ENCODE measurements around the gene HOXB6.

The HOXB6 gene

GRCh38 chr17:48587276-48588073, 17.3 kb downstream of the HOXB6 start:
- H3K4me3 ChIP-seq (ENCODE audit: low read depth, low read length) = no peak overlapping the region
- no peak for TF ChIP-seq CTCF (IDR thresholded peaks at IDR 0.05; ENCODE audit: low read depth, low read length, missing control alignments)
- DNase-seq (ENCODE audit: low read depth) = no peak
- in situ Hi-C loops (cut with HindIII; ENCODE audit: low sequenced_read_pairs) = no loop called here

DNA sequence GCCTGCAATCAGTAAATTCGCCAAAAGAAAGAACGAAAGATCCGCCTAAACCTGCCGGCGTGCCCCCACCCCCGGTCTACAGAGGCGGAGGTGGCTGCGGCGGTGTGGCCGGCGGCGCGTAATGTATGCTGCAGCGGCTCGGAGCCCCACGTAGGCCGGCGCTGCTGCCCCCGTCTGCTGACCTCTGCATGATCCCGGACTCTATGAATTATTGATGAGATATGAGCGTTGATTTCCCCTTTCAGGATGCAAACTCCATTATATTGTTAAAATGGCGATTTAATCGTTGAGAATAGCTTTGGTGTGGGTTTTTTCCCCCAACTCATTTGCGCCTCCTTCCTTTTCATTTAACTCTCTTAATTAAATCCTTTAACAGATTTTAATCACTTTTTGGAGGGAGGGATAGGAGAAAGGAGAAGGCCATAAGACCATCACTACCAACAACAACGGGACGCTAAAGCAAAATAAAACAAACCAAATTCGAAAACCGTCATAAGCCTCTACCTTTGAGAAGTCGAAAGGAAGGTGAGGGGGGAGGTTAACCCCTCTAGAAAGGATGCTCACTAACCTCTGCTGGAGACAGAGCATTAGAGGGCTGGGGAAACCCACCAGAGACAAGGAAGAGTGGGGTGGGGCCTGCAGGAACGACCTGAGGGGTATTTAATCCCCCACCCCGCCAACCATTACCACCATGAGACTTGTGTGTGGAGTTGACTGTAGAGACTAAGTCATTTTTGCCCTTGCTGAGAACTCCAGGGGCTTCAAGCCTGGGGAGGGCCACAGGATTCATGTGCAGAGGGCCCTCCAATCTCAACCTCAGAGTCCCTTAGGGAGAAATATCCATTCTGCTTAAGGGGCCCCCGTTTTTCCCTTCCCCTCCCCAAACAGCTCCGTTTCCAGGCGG, 18.2 kb downstream of the HOXB6 start:
- TF ChIP-seq CTCF (IDR thresholded peaks at IDR 0.05; ENCODE audit: low read depth, low read length, missing control alignments) = no peak
- in situ Hi-C loops (cut with HindIII; ENCODE audit: low sequenced_read_pairs) = no loop called here
- H3K4me3 ChIP-seq (ENCODE audit: low read depth, low read length) = peak overlapping the region; percentile 50
- no peak for DNase-seq (ENCODE audit: low read depth)

GRCh38 chr17:48584223-48584741, 20.5 kb downstream of the HOXB6 start:
- no peak for DNase-seq (ENCODE audit: low read depth)
- H3K4me3 ChIP-seq (ENCODE audit: low read depth, low read length) = peak overlapping the region; percentile 50

GRCh38 chr17:48583708-48584222, 21.0 kb downstream of the HOXB6 start:
- in situ Hi-C loops (cut with HindIII; ENCODE audit: low sequenced_read_pairs) = no loop called here
- no peak for DNase-seq (ENCODE audit: low read depth)
- no peak for TF ChIP-seq CTCF (IDR thresholded peaks at IDR 0.05; ENCODE audit: low read depth, low read length, missing control alignments)
- H3K4me3 ChIP-seq (ENCODE audit: low read depth, low read length) = no peak overlapping the region

More at GRCh38 chr17:48584223-48584741, 20.5 kb downstream of the HOXB6 start:
- no peak for TF ChIP-seq CTCF (IDR thresholded peaks at IDR 0.05; ENCODE audit: low read depth, low read length, missing control alignments)
- in situ Hi-C loops (cut with HindIII; ENCODE audit: low sequenced_read_pairs) = no loop called here

GRCh38 chr17:48582750-48583069, 22.1 kb downstream of the HOXB6 start:
- H3K4me3 ChIP-seq (ENCODE audit: low read depth, low read length) = peak overlapping the region; percentile 82
- no peak for TF ChIP-seq CTCF (IDR thresholded peaks at IDR 0.05; ENCODE audit: low read depth, low read length, missing control alignments)
- no peak for DNase-seq (ENCODE audit: low read depth)
- in situ Hi-C loops (cut with HindIII; ENCODE audit: low sequenced_read_pairs) = no loop called here

DNA sequence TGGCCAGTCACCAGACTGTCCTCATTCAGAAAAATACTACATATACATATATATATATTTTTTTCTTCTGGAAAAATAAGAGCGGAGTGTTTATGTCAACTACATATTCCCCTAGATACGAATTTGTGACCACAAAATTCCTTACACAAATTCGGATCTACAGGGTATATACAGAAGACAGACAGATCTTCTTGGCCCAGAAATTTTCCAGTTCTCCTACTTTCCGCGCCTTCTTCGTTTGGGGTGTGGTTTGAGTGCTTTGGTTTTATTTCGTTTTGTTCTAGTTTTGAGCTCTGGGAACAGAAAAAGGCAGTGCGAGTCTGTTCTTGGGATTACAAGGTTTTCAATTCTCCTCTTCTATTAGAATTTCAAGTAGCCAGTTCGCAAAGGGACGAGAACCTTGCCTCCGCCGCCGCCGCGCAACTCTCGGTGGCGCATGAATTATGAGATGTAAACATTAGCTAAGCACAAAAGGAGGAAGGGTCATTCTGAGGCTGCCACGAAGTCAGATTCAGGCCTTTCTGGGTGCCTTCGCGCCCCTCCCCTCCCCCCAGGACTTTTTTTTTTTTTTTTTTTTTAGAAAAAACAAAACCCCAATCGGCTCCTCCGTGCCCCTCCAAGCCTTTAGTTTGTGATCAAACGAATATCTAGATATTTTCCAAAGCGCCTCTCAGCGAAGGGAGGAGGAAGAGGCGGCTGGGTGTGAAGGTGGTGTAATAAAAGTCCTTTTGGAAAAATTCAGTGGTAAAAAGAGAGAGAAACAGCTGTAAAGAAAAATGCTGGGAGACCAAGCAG, 24.8 kb downstream of the HOXB6 start:
- no peak for TF ChIP-seq CTCF (IDR thresholded peaks at IDR 0.05; ENCODE audit: low read depth, low read length, missing control alignments)
- in situ Hi-C loops (cut with HindIII; ENCODE audit: low sequenced_read_pairs) = no loop called here
- peak overlapping the region; percentile 82 for H3K4me3 ChIP-seq (ENCODE audit: low read depth, low read length)
- no peak for DNase-seq (ENCODE audit: low read depth)
